ENCODE results near the gene IL22RA2.
"Not testable (repeated sequence)": the region's sequence is repeated elsewhere in the genome, so short reads cannot be mapped to it uniquely, and the experiment has no call there.

The IL22RA2 gene

GRCh38 chr6:137173501-137173900 lies at the start of gene IL22RA2:
TSS of gene IL22RA2 (minus strand) at chr6:137173644. CDS start at chr6:137161749, 11,895 bp downstream.
- DNase-seq, result no peak

GRCh38 chr6:137222381-137222780 lies 48.9 kb upstream of the IL22RA2 start:
- peak in 1 of 58 donors; percentile 14 for DNase-seq

GRCh38 chr6:137219664-137220252 lies 46.3 kb upstream of the IL22RA2 start:
- no peak for DNase-seq

- peak; percentile 62 to 98 (median 93) for DNase-seq
These were observed 45.6 kb upstream of the IL22RA2 start, which contains the start of gene IFNGR1 for GRCh38 chr6:137218917-137219663. TSS of gene IFNGR1 (minus strand) at chr6:137219385. CDS start at chr6:137219327, 58 bp downstream.

- DNase-seq, result peak in 8 of 58 donors; percentile 26 to 63 (median 50)
These were observed 45.1 kb upstream of the IL22RA2 start for GRCh38 chr6:137218473-137218916.

- peak in 2 of 58 donors; percentile 15 to 41 for DNase-seq
These were observed 44.5 kb upstream of the IL22RA2 start for GRCh38 chr6:137217801-137218472.

- no peak for DNase-seq
These were observed 43.6 kb upstream of the IL22RA2 start for GRCh38 chr6:137216875-137217553.

- no peak for DNase-seq
These were observed 42.7 kb upstream of the IL22RA2 start for GRCh38 chr6:137216106-137216505.

- DNase-seq, result not testable (repeated sequence)
These were observed 42.2 kb upstream of the IL22RA2 start for GRCh38 chr6:137215630-137216029.

GRCh38 chr6:137214931-137215330 lies 41.5 kb upstream of the IL22RA2 start:
- DNase-seq, result no peak

GRCh38 chr6:137213813-137214212 lies 40.4 kb upstream of the IL22RA2 start:
- no peak for DNase-seq

GRCh38 chr6:137213331-137213740 lies 39.9 kb upstream of the IL22RA2 start:
- peak in 1 of 58 donors; percentile 2 for DNase-seq

- no peak for DNase-seq
These were observed 38.5 kb upstream of the IL22RA2 start for GRCh38 chr6:137211910-137212309.

GRCh38 chr6:137210903-137211302 lies 37.5 kb upstream of the IL22RA2 start:
- DNase-seq, result no peak

GRCh38 chr6:137208279-137208678 lies 34.8 kb upstream of the IL22RA2 start:
- no peak for DNase-seq

GRCh38 chr6:137207457-137207856 lies 34.0 kb upstream of the IL22RA2 start:
- not testable (repeated sequence) for DNase-seq

- DNase-seq, result no peak
These were observed 33.1 kb upstream of the IL22RA2 start for GRCh38 chr6:137206577-137206976.

- peak in 1 of 58 donors; percentile 0 for DNase-seq
These were observed 29.8 kb upstream of the IL22RA2 start for GRCh38 chr6:137203256-137203655.

GRCh38 chr6:137202078-137202477 lies 28.6 kb upstream of the IL22RA2 start:
- peak in 33 of 58 donors; percentile 7 to 66 (median 38) for DNase-seq

GRCh38 chr6:137201006-137201405 lies 27.6 kb upstream of the IL22RA2 start:
- DNase-seq, result no peak

GRCh38 chr6:137200288-137200687 lies 26.8 kb upstream of the IL22RA2 start:
- DNase-seq, result no peak
